IPS DF 4.7 (cell line): Measurements from ENCODE around the gene EZR.
"Not testable (repeated sequence)": the region's sequence is repeated elsewhere in the genome, so short reads cannot be mapped to it uniquely, and the experiment has no call there.

Experiments
- DNase-seq: peaks from one replicate; pipeline ENCODE4 v3.0.0-alpha.2; 2013; ENCODE audit warnings: low spot score; ENCODE audit errors: extremely low read depth

The EZR gene

GRCh38 chr6:158798311-158798710 is 20.9 kb downstream of the EZR start:
- no peak for DNase-seq

- no peak for DNase-seq
Measured at GRCh38 chr6:158797331-158798310, 21.5 kb downstream of the EZR start.

GRCh38 chr6:158796353-158796752 is 22.8 kb downstream of the EZR start:
- no peak for DNase-seq

DNA sequence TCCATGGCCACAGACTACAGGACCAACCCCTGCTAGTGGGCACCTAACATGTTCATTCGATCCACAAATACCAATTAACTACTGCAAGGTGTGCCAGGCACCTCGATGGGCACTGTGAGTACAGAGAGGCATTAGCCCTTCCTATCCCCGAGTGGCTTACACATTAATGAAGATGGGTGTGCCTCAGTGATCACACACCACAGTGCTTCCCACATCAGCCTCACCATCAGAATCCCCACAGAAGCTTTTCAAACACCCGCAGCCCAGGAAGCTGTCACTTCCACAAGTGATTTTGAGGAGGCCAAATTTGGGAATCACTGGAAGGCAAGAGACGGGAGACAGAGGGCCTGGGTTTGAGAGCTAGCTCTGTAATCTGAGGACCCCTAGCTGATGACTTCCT is 23.7 kb downstream of the EZR start:
- no peak for DNase-seq

DNA sequence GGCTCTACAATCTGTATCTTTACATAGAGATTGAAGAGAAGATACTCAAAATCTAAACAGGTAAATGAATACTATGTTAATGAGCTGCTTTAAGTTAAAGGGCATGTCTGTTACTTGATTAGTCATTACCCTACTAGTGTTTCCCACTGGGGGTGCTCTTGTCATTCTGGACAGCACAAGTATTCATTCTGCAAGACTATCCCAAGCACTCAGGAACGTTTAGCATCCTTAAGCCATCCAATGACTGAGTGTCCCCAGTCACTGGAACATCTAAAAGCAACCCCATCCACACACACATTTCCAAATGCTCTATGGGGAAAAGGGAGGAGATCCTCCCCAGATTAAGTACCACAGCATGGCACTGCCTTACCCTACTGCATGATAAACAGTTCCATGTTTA is 25.7 kb downstream of the EZR start:
- no peak for DNase-seq

GRCh38 chr6:158792505-158792904 is 26.7 kb downstream of the EZR start:
- DNase-seq: not testable (repeated sequence)

DNA sequence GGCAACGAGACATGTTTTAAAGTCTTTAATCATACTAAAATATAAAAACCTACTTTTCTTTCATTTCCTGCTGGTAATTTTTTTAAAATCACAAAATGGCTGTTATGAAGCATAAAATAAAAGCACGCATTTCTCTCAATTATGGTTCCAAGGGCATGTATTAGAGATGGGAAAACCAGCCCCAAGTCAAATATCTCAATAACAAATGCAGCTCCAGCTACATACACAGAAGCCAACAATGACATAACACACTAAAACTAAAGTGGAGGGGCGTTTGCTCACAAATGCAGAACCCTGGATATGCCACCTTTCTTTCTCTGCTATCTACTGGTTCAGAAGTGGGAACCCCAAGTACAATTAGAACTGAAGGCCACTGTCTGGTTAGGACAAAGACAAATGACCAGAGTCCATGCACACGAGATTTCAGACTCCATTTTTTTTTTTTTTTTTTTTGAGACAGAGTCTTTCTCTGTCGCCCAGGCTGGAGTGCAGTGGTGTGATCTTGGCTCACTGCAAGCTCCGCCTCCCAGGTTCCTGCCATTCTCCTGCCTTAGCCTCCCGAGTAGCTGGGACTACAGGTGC is 27.8 kb downstream of the EZR start:
- DNase-seq: no peak

DNA sequence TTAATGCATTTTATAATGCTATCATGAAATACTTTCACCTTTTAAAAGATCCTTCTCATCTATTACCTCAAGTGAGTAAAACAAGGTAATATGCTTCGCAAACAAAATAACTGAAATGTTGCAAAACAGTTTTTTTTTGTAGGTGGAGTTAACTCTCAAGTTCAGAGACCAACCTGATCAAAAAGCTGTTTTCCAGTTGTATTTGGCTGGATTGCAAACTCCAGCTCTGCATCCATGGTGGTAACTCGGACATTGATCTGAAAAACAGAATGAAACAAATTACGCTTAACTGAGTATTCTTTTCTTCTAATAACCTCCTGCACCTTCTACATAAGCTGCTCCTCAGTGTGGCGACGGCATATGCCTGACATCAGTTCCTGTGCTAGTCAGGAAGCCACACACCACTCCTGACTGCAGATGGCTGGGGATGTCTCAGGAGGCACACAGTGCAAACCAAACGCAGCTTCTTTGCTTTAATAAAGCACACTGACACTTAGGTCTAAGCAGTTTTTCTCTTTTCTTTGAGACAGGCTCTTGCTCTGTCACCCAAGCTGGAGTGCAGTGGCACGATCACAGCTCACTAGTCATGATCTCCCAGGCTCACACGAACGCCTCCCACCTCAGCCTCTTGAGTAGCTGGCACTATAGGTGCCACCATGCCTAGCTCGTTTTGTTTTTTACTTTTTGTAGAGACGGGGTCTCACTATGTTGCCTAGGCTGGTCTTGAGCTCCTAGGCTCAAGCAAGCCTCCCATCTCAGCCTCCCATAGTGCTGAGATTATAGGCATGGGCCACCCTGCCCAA is 29.9 kb downstream of the EZR start:
- DNase-seq: no peak

DNA sequence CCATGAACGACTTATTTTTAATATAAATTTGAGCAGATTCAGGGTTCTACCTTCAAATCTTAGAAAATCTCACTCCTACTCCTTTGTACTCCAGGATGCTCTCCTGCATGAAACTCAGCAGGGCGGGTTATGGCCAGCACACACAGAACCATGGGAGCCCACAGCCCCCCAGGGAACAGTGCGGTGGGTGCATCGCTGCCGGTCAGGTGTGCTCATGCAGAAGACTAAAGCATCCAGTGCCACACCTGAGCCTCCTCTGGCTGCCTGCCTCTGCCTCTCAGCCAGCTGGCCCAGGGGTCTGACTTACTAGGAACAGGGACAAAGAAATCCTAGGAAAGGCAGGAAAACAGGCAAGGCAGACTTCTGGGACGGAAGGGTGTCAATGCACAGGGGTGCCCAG is 31.8 kb downstream of the EZR start:
- no peak for DNase-seq

- DNase-seq: no peak
Measured at GRCh38 chr6:158786645-158787304, 32.4 kb downstream of the EZR start.

GRCh38 chr6:158785036-158785435 is 34.1 kb downstream of the EZR start:
- no peak for DNase-seq

DNA sequence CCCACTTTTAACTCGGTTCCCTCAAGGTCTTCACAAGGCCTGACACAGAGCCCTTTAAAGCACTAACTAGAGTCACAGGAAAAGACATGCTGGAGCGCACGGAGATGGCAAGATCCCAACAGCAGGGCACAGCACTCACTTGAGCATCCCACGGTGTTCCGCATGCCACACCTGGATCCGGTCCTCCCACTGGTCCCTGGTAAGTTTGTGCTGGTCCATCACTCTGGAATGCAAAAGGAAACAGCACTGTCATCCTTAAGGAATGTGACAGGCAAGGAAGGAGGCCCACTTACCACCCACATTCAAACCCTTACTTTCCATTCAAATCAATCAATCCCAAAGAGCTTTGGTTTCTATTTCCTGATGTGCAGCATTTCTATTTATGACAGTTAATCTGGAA is 34.7 kb downstream of the EZR start:
- DNase-seq: no peak

DNA sequence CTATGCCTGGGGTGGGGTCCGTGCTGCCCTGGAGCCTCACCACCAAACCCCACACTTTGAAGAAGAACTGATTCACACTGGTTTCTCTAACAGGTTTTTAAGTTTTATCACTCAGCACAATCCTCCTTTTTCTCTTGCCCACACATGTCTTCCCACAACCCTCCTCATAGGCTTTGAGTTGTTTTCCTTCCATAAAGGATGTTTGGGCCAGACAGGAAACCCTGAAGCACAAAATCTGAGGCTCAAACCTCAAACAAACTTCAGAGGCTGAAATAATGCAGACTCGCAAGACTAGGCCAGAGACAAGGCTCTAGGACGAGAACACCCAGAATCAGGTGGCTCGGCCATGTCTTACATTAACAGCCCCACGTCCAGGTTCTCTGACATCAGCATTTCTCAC is 35.3 kb downstream of the EZR start:
- no peak for DNase-seq

DNA sequence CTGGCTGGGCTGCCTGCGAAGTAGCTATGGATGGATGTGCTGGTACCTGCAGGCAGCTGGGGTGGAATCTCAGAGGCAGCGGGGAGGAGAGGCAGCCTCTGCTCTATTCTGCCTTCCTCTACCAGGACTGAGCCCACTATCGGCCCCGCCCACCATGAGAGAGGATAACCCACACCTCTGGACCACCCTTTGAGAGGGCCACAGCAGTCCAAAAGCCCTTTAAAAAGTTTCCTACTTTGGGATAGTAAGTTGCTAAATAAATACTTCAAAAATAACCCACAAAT is 36.1 kb downstream of the EZR start:
- DNase-seq: no peak

DNA sequence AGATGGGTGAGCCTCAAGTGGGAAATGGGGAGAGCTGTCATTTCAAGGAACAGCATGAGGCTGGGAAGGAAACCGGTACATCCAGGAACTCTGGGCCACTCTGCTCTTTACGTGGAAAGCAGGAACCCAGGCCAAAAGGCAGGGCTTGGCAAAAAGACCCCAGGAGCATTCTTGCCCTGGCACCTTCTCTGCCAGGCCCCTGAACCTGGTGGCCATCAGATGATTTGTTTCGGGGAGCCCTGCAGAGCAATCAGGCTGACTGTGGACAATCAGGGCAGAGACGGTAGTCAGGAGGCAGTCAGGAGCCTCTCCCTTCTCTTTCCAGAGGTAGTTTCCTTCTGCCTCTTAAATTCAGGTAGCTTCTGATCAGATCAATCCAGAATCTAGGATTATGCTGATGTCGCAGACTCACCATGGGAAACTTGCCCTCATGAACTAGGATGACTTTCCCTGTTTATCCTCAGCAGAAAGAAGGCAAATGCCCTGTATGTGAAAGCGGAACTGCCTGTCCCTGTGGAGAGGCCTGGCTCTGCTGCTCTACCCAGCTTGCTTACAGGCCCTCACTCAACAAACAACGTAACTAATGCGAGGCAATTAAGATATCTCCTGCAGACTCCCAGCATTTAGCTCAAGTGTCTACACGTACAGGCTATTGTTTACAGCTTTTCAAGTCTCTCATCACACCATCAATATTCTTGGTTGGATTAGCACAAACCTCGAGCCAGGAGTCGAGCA is 36.6 kb downstream of the EZR start:
- DNase-seq: no peak

DNA sequence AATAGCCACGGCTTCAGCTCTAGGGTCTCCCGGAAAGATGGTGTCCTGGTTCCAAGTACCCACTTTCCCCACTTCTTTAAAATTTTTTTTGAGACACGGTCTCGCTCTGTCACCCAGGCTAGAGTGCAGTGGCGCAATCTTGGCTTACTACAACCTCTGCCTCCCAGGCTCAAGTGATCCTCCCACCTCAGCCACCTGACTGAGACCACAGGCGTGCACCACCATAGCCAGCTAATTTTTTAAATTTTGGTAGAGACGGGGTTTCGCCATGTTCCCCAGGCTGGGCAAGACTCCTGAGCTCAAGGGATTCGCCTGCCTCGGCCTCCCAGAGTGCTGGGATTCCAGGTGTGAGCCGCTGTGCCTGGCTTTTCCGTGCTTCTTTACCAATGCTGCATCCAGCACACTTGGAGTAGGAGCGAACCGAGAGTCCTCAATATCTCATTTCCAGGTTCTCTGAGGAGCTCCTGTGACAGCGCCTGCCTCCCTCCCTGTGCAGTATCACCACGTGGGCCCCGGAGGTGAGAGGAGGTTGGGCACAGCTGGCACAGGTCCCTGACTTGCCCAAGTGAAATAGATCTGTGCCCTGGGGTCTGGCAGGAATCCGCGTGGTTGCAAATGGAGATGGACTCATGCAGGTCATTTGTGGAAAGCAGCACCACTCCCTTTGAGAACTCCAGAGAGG is 37.3 kb downstream of the EZR start:
- no peak for DNase-seq

- DNase-seq: no peak
Measured at GRCh38 chr6:158780988-158781691, 38.0 kb downstream of the EZR start.

GRCh38 chr6:158780246-158780884 is 38.8 kb downstream of the EZR start:
- no peak for DNase-seq

DNA sequence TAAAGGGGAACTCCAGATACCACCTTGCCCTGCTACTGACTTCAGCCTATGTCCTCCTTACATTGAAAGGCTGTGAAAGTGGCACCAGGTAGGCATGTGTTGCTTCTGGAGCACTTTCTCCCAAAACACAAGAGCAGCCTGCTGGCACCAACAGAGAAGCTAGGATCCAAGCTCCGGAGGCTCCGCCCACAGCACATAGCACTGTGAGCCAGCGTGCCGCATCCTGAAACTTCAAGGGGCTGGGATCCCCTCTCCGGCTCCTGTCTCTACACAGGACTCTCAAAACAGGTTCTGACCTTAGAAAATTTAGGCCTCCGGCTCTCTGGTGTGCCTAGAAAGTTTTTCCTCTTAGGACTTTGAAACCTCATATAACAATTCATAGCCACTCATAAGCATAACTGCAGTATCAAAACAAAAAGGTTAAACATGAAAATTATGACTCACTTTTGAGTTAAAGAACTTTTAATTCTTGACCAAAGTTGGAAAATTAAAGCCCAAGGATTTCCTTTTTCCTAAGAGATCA is 41.1 kb downstream of the EZR start:
- no peak for DNase-seq
